SHP77 treated with DMSO at 0.1 percent for 48 hours (cell line): ENCODE data around the gene ZNF593OS.

Source experiments
- DNase-seq: peaks from one replicate; lab custom pipeline; 2025; lab: John Stamatoyannopoulos, UW

The ZNF593OS gene

GRCh38 chr1:26171084-26172072, at the start of gene ZNF593OS:
Gene ZNF593OS (minus strand): TSS chr1:26171832. CDS start chr1:26171661, 171 bp downstream.
- no peak for DNase-seq

GRCh38 chr1:26221094-26221493, 49.5 kb upstream of the ZNF593OS start:
- no peak for DNase-seq

GRCh38 chr1:26220199-26220912, 48.7 kb upstream of the ZNF593OS start:
- no peak for DNase-seq

GRCh38 chr1:26218906-26219494, 47.4 kb upstream of the ZNF593OS start:
- DNase-seq, result no peak

GRCh38 chr1:26215246-26215645, 43.6 kb upstream of the ZNF593OS start:
- DNase-seq, result no peak

- no peak for DNase-seq
Observed at GRCh38 chr1:26213335-26213905, 41.8 kb upstream of the ZNF593OS start.

GRCh38 chr1:26212726-26213125, 41.1 kb upstream of the ZNF593OS start:
- DNase-seq, result no peak

GRCh38 chr1:26210147-26210870, 38.7 kb upstream of the ZNF593OS start:
- no peak for DNase-seq

GRCh38 chr1:26203642-26204318, 32.1 kb upstream of the ZNF593OS start:
- no peak for DNase-seq

GRCh38 chr1:26200413-26200812, 28.8 kb upstream of the ZNF593OS start:
- no peak for DNase-seq

GRCh38 chr1:26197813-26198212, 26.2 kb upstream of the ZNF593OS start:
- no peak for DNase-seq

GRCh38 chr1:26197301-26197700, 25.7 kb upstream of the ZNF593OS start:
- DNase-seq, result no peak

- DNase-seq, result no peak
Observed at GRCh38 chr1:26195805-26196204, 24.2 kb upstream of the ZNF593OS start.

GRCh38 chr1:26191739-26192138, 20.1 kb upstream of the ZNF593OS start:
- DNase-seq, result no peak

- DNase-seq, result no peak
Observed at GRCh38 chr1:26190373-26190987, 18.8 kb upstream of the ZNF593OS start, which contains the start of gene CATSPER4. Gene CATSPER4 (plus strand): TSS chr1:26190602. CDS start chr1:26190628, 26 bp downstream.

GRCh38 chr1:26189751-26190275, 18.2 kb upstream of the ZNF593OS start:
- DNase-seq, result no peak

GRCh38 chr1:26189331-26189730, 17.7 kb upstream of the ZNF593OS start:
- DNase-seq, result no peak

- DNase-seq, result no peak
Observed at GRCh38 chr1:26188477-26188876, 16.8 kb upstream of the ZNF593OS start.

- no peak for DNase-seq
Observed at GRCh38 chr1:26187882-26188281, 16.2 kb upstream of the ZNF593OS start.

GRCh38 chr1:26184883-26185282, 13.3 kb upstream of the ZNF593OS start:
- no peak for DNase-seq
